A673 (cell line): ENCODE data around the gene BUB3. TPM values are rescaled to one million over a fixed set of nuclear protein-coding genes. Genes with fewer than 3 reads are reported as not detected.

Experiments
- BruUV-seq: library from RNA; stranded (reverse); fragments of 400-500 nt; replicated peaks from 2 replicates; lab custom pipeline; 2021; lab: Mats Ljungman, UMichigan
- CTCF ChIA-PET: fragments of 300-600 bp; sonication (Branson Sonifier 250); formaldehyde crosslinking; loops from one replicate; lab custom pipeline; 2022; ENCODE audit warnings: antibody characterized with exemption; lab: Charles Lee
- POLR2A ChIA-PET: fragments of 300-600 bp; sonication (Branson Sonifier 250); formaldehyde crosslinking; loops from one replicate; lab custom pipeline; 2022; ENCODE audit warnings: antibody characterized with exemption; ENCODE audit not compliant: low non-redundant PET; lab: Charles Lee
- DNase-seq: peaks from one replicate; pipeline ENCODE4 v3.0.0-alpha.2; 2015; ENCODE audit warnings: low spot score
- H3K27ac ChIP-seq: fragments of 200-600 bp; sonication (generic); 2 replicates; pipeline ENCODE4 v1.5.1; 2016; ENCODE audit warnings: mixed run types, low read depth, mild to moderate bottlenecking, mixed read lengths, antibody characterized with exemption, low read length; ENCODE audit not compliant: poor library complexity, severe bottlenecking
- H3K27me3 ChIP-seq: fragments of 200-600 bp; sonication (generic); replicated peaks from 2 replicates; pipeline ENCODE4 v1.6.1; 2017; ENCODE audit warnings: mixed run types, low read depth, mild to moderate bottlenecking, mixed read lengths, antibody characterized with exemption, low read length; ENCODE audit not compliant: insufficient read depth, poor library complexity
- H3K36me3 ChIP-seq: fragments of 200-600 bp; sonication (generic); 2 replicates; pipeline ENCODE4 v1.6.1; 2016; ENCODE audit warnings: mixed run types, mild to moderate bottlenecking, mixed read lengths, antibody characterized with exemption, low read length; ENCODE audit not compliant: insufficient read depth, poor library complexity, severe bottlenecking
- H3K4me1 ChIP-seq: fragments of 200-600 bp; sonication (generic); 2 replicates; pipeline ENCODE4 v1.6.1; 2017; ENCODE audit warnings: mixed run types, mild to moderate bottlenecking, mixed read lengths, antibody characterized with exemption, low read length; ENCODE audit not compliant: insufficient read depth, poor library complexity, severe bottlenecking
- H3K4me3 ChIP-seq: fragments of 200-600 bp; sonication (generic); 2 replicates; pipeline ENCODE4 v1.5.1; 2016; ENCODE audit warnings: low read depth, mixed run types, mild to moderate bottlenecking, mixed read lengths, low read length; ENCODE audit not compliant: poor library complexity, severe bottlenecking
- H3K9me3 ChIP-seq: fragments of 200-600 bp; sonication (generic); 2 replicates; pipeline ENCODE4 v1.6.1; 2016; ENCODE audit warnings: mixed run types, low read depth, mild to moderate bottlenecking, mixed read lengths, antibody characterized with exemption, low read length; ENCODE audit not compliant: poor library complexity, severe bottlenecking
- CTCF ChIP-seq: fragments of 300-800, 200-600 bp; sonication (generic); conservative IDR thresholded peaks from 2 replicates; pipeline ENCODE4 v1.5.1; 2017; ENCODE audit warnings: low read depth, mild to moderate bottlenecking, antibody characterized with exemption, low read length, moderate library complexity, mixed read lengths
- EZH2 ChIP-seq: fragments of 200-600 bp; sonication (generic); IDR thresholded peaks from 2 replicates; pipeline ENCODE4 v1.6.1; 2017; ENCODE audit warnings: borderline replicate concordance, low read depth, mild to moderate bottlenecking, mixed read lengths, antibody characterized with exemption, low read length; ENCODE audit not compliant: poor library complexity, severe bottlenecking
- intact Hi-C: fragments of 100-400 bp; cut with micrococcal nuclease; formaldehyde crosslinking; loops from one replicate; pipeline ENCODE4 v1.10.0; 2022; ENCODE audit not compliant: unreplicated experiment
- total RNA-seq: library from RNA; stranded (reverse); gene quantifications from 2 replicates; pipeline ENCODE4 v1.2.3, GENCODE V29; 2021

BUB3 gene
- total RNA-seq, 1 experiment from 2014 or later: 207 TPM

DNA sequence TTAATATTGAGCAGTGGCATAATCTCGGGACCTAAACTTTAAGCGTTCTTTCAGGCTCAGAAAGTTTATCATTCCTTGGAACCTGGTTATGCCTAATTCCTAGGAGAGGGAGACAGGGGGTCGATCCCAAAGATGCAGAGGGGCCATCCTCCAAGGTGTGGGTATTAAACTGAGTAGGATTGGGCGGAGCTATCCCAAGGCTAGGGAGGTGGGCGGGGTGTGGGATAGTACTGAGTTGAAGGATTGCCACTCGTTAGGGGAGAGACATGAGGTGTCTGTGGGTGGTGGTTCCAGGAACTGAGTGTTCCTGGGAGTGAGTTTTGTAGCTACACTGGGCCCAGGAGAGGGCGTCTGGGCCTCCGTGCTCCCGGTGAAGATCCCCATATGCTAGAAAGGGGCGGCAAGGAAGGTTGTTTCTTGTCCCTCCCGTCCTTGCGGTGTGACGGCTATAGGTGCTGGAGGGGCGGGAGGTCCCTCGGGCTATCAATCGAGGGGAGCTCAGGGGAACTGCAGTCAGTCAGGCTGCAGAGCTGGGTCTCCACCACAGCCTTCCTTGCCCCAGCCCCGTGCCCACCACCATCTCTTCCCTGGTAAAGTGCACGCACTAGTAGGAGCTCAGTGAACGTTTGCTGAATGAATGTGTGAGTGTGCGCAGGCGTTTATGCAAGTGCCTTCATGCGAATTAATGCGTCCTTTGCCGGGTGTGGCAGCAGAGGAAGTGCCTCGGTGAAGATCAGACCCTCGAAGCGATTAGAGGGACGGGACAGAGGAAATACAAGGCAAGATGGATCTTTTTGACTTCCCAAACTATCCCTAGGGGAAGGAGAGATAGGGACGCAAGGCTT lies 9.3 kb upstream of the BUB3 start:
- Histone ChIP-seq H3K36me3 (no peaks in the 10 kb centered on the region), H3K4me3 (no peak overlapping the region), H3K9me3 (no peaks in the 10 kb centered on the region), H3K4me1 (peaks cover 8% of the 10 kb centered on the region), H3K27me3 (peaks cover 100% of the 10 kb centered on the region), H3K27ac (no peak overlapping the region)
- no peak; the same call in 1 of the 2 replicates for TF ChIP-seq CTCF
- peak; percentile 94 for TF ChIP-seq EZH2
- no peak for DNase-seq
- POLR2A ChIA-PET: interaction anchor here (1.0 kb wide), 1 partner anchor 9 kb away, joined by 3 read pairs; the partner anchor contains the start of gene BUB3
- intact Hi-C loops: no loop called here
- CTCF ChIA-PET: interaction anchor here (1.0 kb wide), 1 partner anchor 236 kb away, joined by 3 read pairs; no protein-coding TSS in a partner anchor
- no TSS peak for BruUV-seq

DNA sequence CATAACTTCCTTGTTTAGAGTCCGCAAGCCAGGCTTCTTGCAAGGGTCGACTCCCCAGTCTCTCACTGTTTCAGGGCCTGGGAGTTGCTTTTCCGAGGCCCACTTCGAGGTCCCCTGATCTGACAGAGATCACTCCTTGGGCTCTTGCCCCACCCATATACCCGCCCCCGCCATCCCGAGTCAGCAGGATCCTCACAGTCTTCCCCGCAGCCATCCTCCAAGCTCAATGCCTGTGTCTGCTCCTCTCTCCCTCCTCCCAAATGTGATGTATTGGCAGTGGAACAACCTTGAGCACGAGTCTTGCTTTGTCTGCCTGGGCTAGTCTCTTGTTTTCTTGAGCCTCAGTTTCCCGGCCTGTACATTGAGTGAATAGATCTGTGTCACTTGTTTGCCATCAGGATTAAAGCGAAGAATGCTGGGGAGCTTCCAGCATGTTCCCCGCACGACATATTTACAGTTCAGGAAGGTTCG lies 8.6 kb upstream of the BUB3 start:
- DNase-seq: no peak
- TF ChIP-seq EZH2: no peak
- no peak for TF ChIP-seq CTCF
- POLR2A ChIA-PET: interaction anchor here (1.0 kb wide), 1 partner anchor 8 kb away, joined by 3 read pairs; the partner anchor contains the start of gene BUB3
- BruUV-seq: no TSS peak
- CTCF ChIA-PET: interaction anchor here (1.0 kb wide), 1 partner anchor 235 kb away, joined by 3 read pairs; no protein-coding TSS in a partner anchor
- Histone ChIP-seq H3K9me3 (no peaks in the 10 kb centered on the region), H3K27ac (no peak overlapping the region), H3K4me3 (no peak overlapping the region), H3K36me3 (no peaks in the 10 kb centered on the region), H3K27me3 (peaks cover 100% of the 10 kb centered on the region), H3K4me1 (peaks cover 8% of the 10 kb centered on the region)
- intact Hi-C loops: no loop called here

- no TSS peak for BruUV-seq
- H3K4me1 ChIP-seq: peaks cover 8% of the 10 kb centered on the region
- TF ChIP-seq CTCF: no peak
- peak; percentile 82 for TF ChIP-seq EZH2
- intact Hi-C loops: no loop called here
- no peak for DNase-seq
- no peaks in the 10 kb centered on the region for H3K9me3 ChIP-seq
- no peaks in the 10 kb centered on the region for H3K36me3 ChIP-seq
- ChIA-PET CTCF (no interaction called here), POLR2A (interaction anchor here (1.0 kb wide), 1 partner anchor 8 kb away, joined by 3 read pairs; the partner anchor contains the start of gene BUB3)
- no peak overlapping the region for H3K27ac ChIP-seq
- peaks cover 100% of the 10 kb centered on the region for H3K27me3 ChIP-seq
- H3K4me3 ChIP-seq: no peak overlapping the region
Observed at GRCh38 chr10:123146013-123146893, 7.9 kb upstream of the BUB3 start.
